ENCODE measurements around the gene MCIDAS. TPM values are rescaled to one million over a fixed set of nuclear protein-coding genes. Genes with fewer than 3 reads are reported as not detected.

Gene MCIDAS
- total RNA-seq, 1 donor from 2014 or later: not detected

DNA sequence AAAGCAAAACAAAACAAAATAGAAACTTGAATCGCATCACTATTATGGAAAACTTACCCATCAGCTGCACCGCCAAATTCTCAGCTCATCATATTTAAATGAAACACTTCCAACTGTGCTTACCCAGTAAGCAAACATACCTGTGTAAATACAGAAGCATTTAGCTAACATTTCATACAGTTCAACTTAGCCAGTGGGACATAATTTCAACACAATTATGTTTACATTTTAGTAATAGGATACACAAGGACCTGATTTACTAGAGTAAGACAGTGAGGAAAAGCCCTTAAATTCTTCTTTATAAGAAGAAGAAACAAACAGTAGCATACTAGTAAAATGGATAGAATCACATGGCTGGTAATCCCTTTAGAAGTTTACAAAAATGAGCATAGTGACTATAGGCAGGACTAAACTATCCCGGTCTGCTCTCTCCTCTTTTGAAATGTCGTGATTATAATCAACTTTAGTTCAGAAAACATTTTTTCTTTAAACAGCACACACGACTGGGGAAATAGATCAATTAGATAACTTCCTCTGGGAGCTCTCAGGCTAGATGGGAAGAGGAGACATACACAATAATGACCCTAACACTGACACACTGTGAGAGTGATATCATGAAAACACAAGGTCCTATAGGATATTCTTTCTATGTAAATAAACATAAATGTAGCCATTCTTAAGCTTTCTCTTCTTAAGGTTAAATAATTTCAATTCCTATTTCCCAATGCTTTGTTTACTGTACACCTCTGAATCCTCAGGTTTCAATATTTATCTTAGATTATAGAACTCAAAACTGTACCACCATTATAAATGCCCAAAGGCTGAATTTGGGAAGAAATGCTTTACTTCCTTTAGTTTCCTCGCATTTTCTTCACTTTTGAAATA lies 38.2 kb downstream of the MCIDAS start:
- no peaks in the 10 kb centered on the region for H3K4me1 ChIP-seq
- no peaks in the 10 kb centered on the region for H3K9me3 ChIP-seq
- no peak overlapping the region for H3K4me3 ChIP-seq
- no peak overlapping the region for H3K27ac ChIP-seq
- TF ChIP-seq CTCF (IDR thresholded peaks at IDR 0.05): no peak
- peaks cover 86% of the 10 kb centered on the region for H3K27me3 ChIP-seq
- intact Hi-C loops (cut with DNase I): no loop called here
- H3K36me3 ChIP-seq: no peaks in the 10 kb centered on the region
- ATAC-seq (no peak), DNase-seq (no peak)

DNA sequence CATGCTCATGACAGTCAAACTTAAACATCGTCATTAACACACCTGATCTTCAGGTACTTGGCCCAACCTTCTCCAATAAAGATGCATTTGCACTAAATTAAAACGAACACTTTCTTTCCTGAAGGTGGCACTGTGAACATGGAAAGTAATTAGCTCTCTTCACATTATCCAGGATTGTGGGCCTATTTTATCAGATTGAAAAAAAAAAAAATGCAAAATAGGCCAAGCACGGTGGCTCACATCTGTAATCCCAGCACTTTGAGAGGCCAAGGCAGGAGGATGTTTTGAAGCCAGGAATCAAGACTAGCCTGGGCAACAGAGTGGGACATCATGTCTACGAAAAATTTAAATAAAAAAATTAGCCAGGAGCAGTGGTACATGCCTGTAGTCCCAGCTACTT lies 39.7 kb downstream of the MCIDAS start:
- Histone ChIP-seq H3K4me3 (no peak overlapping the region), H3K36me3 (no peaks in the 10 kb centered on the region), H3K4me1 (no peaks in the 10 kb centered on the region), H3K9me3 (no peaks in the 10 kb centered on the region), H3K27me3 (peaks cover 87% of the 10 kb centered on the region), H3K27ac (no peak overlapping the region)
- ATAC-seq (no peak), DNase-seq (no peak)
- intact Hi-C loops (cut with DNase I): no loop called here
- TF ChIP-seq CTCF (IDR thresholded peaks at IDR 0.05): peak; percentile 11

GRCh38 chr5:55180016-55180415 lies 47.1 kb downstream of the MCIDAS start:
- no peak for TF ChIP-seq CTCF (IDR thresholded peaks at IDR 0.05)
- H3K4me1 ChIP-seq: peaks cover 10% of the 10 kb centered on the region
- no peaks in the 10 kb centered on the region for H3K36me3 ChIP-seq
- H3K9me3 ChIP-seq: no peaks in the 10 kb centered on the region
- no peak for ATAC-seq
- no peak for DNase-seq
- intact Hi-C loops (cut with DNase I): no loop called here
- H3K27me3 ChIP-seq: peaks cover 82% of the 10 kb centered on the region
- H3K27ac ChIP-seq: no peak overlapping the region
- no peak overlapping the region for H3K4me3 ChIP-seq

DNA sequence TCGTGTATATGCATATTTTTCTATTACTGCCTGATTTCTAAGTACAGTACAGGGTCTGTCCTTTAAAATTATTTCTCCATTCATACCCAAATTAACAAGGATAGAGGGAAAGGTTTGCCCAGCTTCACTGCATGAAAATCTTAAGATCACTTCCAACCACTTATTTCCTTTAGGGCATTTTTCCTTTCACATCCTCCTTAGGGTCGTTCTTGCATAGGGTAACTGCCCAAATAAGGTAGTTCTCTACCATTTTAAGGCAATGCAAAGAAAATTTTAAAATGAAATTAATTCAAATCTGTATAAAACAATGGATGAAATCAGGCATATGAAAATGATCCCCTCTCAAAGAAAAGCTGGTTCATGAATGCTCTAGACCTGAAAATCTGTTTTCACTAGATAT lies 50.0 kb downstream of the MCIDAS start:
- Histone ChIP-seq H3K27ac (no peak overlapping the region), H3K9me3 (no peaks in the 10 kb centered on the region), H3K27me3 (peaks cover 75% of the 10 kb centered on the region), H3K4me3 (no peak overlapping the region), H3K36me3 (no peaks in the 10 kb centered on the region), H3K4me1 (peaks cover 20% of the 10 kb centered on the region)
- DNase-seq: no peak
- ATAC-seq: no peak
- intact Hi-C loops (cut with DNase I): no loop called here
- TF ChIP-seq CTCF (IDR thresholded peaks at IDR 0.05): no peak

DNA sequence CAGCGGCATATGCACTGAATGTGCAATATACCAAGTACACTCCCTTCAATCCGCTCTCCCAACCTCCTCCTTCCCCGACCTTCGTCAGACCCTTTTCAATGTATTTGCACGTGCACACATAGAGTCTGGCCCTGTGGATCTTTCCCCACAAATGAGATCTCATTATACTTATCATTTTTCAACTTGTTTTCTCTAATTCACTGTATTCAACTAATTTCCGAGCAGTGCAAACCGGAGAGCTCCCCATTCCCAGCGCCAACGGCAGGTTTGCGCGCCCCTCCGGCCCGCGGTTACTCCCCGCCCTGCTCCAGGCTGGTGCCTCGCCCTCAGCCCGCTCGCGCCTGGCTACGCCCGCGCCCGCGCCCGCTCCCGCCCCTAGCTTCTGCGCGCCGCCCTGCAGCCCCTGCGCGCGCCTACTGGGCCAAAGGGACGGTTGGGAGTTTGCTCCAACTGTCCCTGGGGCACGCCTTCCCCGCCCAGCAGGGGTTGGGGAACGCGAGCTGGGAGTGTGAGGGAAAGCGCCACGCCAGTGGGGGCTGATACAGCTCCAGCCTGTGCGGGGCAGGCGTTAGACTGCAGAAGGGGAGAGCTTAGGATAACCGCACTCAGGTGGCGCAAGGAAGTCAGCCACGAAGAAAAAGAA lies 50.8 kb downstream of the MCIDAS start:
- H3K27me3 ChIP-seq: peaks cover 74% of the 10 kb centered on the region
- intact Hi-C loops (cut with DNase I): no loop called here

More for the DNA sequence above, 50.8 kb downstream of the MCIDAS start:
- ATAC-seq: peak; percentile 60
- H3K4me3 ChIP-seq: no peak overlapping the region
- peaks cover 20% of the 10 kb centered on the region for H3K4me1 ChIP-seq
- no peak for DNase-seq
- TF ChIP-seq CTCF (IDR thresholded peaks at IDR 0.05): no peak
- no peaks in the 10 kb centered on the region for H3K9me3 ChIP-seq
- no peaks in the 10 kb centered on the region for H3K36me3 ChIP-seq
- no peak overlapping the region for H3K27ac ChIP-seq
